Subcutaneous preadipocyte (primary cell): ENCODE results near the gene DHX30. TPM values are rescaled to one million over a fixed set of nuclear protein-coding genes. Genes with fewer than 3 reads are reported as not detected.

Source experiments
- small RNA-seq: library from RNA; depleted of rRNA; stranded (forward); fragments of <200 nt; gene quantifications from one replicate; pipeline ENCODE3, GENCODE V24; 2012
- total RNA-seq: library from RNA; depleted of rRNA; stranded (reverse); fragments of >200 nt; gene quantifications from 2 replicates; pipeline ENCODE4 v1.2.3, GENCODE V29; 2012

DHX30 gene
- total RNA-seq = 68.0 and 91.9 TPM in 2 replicates

GRCh38 chr3:47802734-47803479, at the start of gene DHX30:
DHX30 (plus strand) TSS chr3:47803138; CDS start chr3:47810684, 7,546 bp downstream.

GRCh38 chr3:47781685-47782445, 21.1 kb upstream of the DHX30 start, which contains the start of gene SMARCC1:
SMARCC1 (minus strand) TSS chr3:47781893; CDS start chr3:47781797, 96 bp downstream.

Small RNA genes lying within 50 kb of the gene (small RNA-seq; reads per million reads assigned to genes)
- 19.6 reads per million, percentile 97 among the genes with 10 or more reads in this experiment for gene MIR1226
- gene RF02271 = not detected

Other genes starting within 250 kb of the DHX30 start
- 0.20 and 0.37 TPM in 2 replicates for gene CSPG5, start 224.3 kb upstream of the DHX30 start, total RNA-seq
- gene SMARCC1, start 21.2 kb upstream of the DHX30 start, total RNA-seq = 38.2 and 49.3 TPM in 2 replicates
- gene MAP4, start 213.3 kb downstream of the DHX30 start, total RNA-seq = 111 and 136 TPM in 2 replicates